ENCODE measurements around the gene CFD. TPM values are rescaled to one million over a fixed set of nuclear protein-coding genes. Genes with fewer than 3 reads are reported as not detected.

Gene CFD
- total RNA-seq, 4 donors from 2014 or later: 52.2 to 883 (median 129) TPM

- Histone ChIP-seq H3K27ac (no peak overlapping the region), H3K27me3 (peaks cover 0 to 78% (median 0%) of the 10 kb centered on the region in 4 donors), H3K4me3 (no peak overlapping the region), H3K9me3 (no peaks in the 10 kb centered on the region), H3K36me3 (no peaks in the 10 kb centered on the region), H3K4me1 (peaks cover 10 to 42% (median 21%) of the 10 kb centered on the region in 3 donors)
- TF ChIP-seq POLR2A (IDR thresholded peaks at IDR 0.05) (no peak), CTCF (IDR thresholded peaks at IDR 0.05) (no peak)
- intact Hi-C loops (cut with DNase I): loop anchor here (10.0 kb wide), 2 partner anchors 80 to 130 kb away; partner anchors contain the start of gene WDR18
- DNase-seq: no peak
- 65 to 67% methylated on average over 6 of the region's 6 CpGs for WGBS, 2 donors
Measured at GRCh38 chr19:854549-854948, 4.9 kb upstream of the CFD start.

GRCh38 chr19:855142-855541, 4.3 kb upstream of the CFD start:
- Histone ChIP-seq H3K27ac (no peak overlapping the region), H3K36me3 (no peaks in the 10 kb centered on the region), H3K4me3 (no peak overlapping the region), H3K4me1 (peaks cover 10 to 46% (median 24%) of the 10 kb centered on the region in 3 donors), H3K27me3 (peaks cover 0 to 79% (median 0%) of the 10 kb centered on the region in 4 donors), H3K9me3 (no peaks in the 10 kb centered on the region)
- WGBS, 2 donors: 77 to 80% methylated on average over 1 to 11 of the region's 12 CpGs
- intact Hi-C loops (cut with DNase I): loop anchor here (10.0 kb wide), 2 partner anchors 80 to 130 kb away; partner anchors contain the start of gene WDR18
- no peak for TF ChIP-seq CTCF (IDR thresholded peaks at IDR 0.05)
- TF ChIP-seq POLR2A (IDR thresholded peaks at IDR 0.05): no peak
- no peak for DNase-seq

- Histone ChIP-seq H3K27me3 (peaks cover 0 to 79% (median 0%) of the 10 kb centered on the region in 4 donors), H3K27ac (no peak overlapping the region), H3K4me1 (peaks cover 6 to 46% (median 24%) of the 10 kb centered on the region in 3 donors), H3K36me3 (no peaks in the 10 kb centered on the region), H3K9me3 (no peaks in the 10 kb centered on the region), H3K4me3 (no peak overlapping the region)
- no peak for DNase-seq
- intact Hi-C loops (cut with DNase I): loop anchor here (10.0 kb wide), 2 partner anchors 81 to 129 kb away; partner anchors contain the start of gene WDR18
- 76 to 77% methylated on average over 8 to 9 of the region's 40 CpGs for WGBS, 2 donors
- TF ChIP-seq CTCF (IDR thresholded peaks at IDR 0.05) (no peak), POLR2A (IDR thresholded peaks at IDR 0.05) (no peak)
Measured at GRCh38 chr19:855566-856120, 3.8 kb upstream of the CFD start.

- peaks cover 0 to 78% (median 0%) of the 10 kb centered on the region in 4 donors for H3K27me3 ChIP-seq
- intact Hi-C loops (cut with DNase I): loop anchor here (10.0 kb wide), 2 partner anchors 83 to 127 kb away; partner anchors contain the start of gene WDR18
- no peaks in the 10 kb centered on the region for H3K9me3 ChIP-seq
- H3K36me3 ChIP-seq: no peaks in the 10 kb centered on the region
- H3K4me3 ChIP-seq: no peak overlapping the region
- H3K27ac ChIP-seq: peak overlapping the region in 1 of 4 donors; percentile 80
- peaks cover 9 to 49% (median 33%) of the 10 kb centered on the region in 3 donors for H3K4me1 ChIP-seq
- WGBS, 2 donors: 72 to 78% methylated on average over 8 to 9 of the region's 9 CpGs
- no peak for DNase-seq
- TF ChIP-seq POLR2A (IDR thresholded peaks at IDR 0.05) (no peak), CTCF (IDR thresholded peaks at IDR 0.05) (no peak)
Measured at GRCh38 chr19:858284-858683, 1.2 kb upstream of the CFD start.

- WGBS, 2 donors: 34 to 64% methylated on average over 5 to 7 of the region's 35 CpGs
- Histone ChIP-seq H3K27me3 (peaks cover 0 to 55% (median 0%) of the 10 kb centered on the region in 4 donors), H3K4me3 (peak overlapping the region; percentile 32 to 75 (median 46)), H3K4me1 (peaks cover 9 to 58% (median 33%) of the 10 kb centered on the region in 3 donors), H3K27ac (peak overlapping the region in 1 of 4 donors; percentile 80), H3K36me3 (no peaks in the 10 kb centered on the region), H3K9me3 (no peaks in the 10 kb centered on the region)
- TF ChIP-seq POLR2A (IDR thresholded peaks at IDR 0.05) (no peak), CTCF (IDR thresholded peaks at IDR 0.05) (no peak)
- intact Hi-C loops (cut with DNase I): loop anchor here (5.0 kb wide), 1 partner anchor 61 kb away; no protein-coding TSS in a partner anchor
- DNase-seq: no peak
Measured at GRCh38 chr19:861141-861755, 1.8 kb downstream of the CFD start.

Data from esophagus squamous epithelium (tissue), 5 donors.